GM12878 (cell line): ENCODE measurements around the gene NODAL. TPM values are rescaled to one million over a fixed set of nuclear protein-coding genes. Genes with fewer than 3 reads are reported as not detected.

Source experiments
- ATAC-seq: fragments of 200-7000 bp; cut with Tn5 transposase; 3 replicates; pipeline ENCODE4 v1.9.1; 2020; ENCODE audit warnings: mild to moderate bottlenecking, moderate library complexity
- BruUV-seq: library from RNA; stranded (reverse); fragments of 400-500 nt; replicated peaks from 2 replicates; lab custom pipeline; 2021; lab: Mats Ljungman, UMichigan
- CTCF ChIA-PET: fragments of 300-600 bp; sonication (Branson Sonifier 250); formaldehyde crosslinking; extraction: SDS; loops from one replicate; lab custom pipeline; 2021; ENCODE audit warnings: inconsistent platforms; lab: Yijun Ruan, JAX
- POLR2A ChIA-PET: fragments of 350-600 bp; formaldehyde crosslinking; extraction: SDS; loops from one replicate; lab custom pipeline; 2021; ENCODE audit warnings: inconsistent platforms; lab: Charles Lee
- RAD21 ChIA-PET: fragments of 300-600 bp; sonication (Branson Sonifier 250); formaldehyde crosslinking; loops from one replicate; lab custom pipeline; 2023; ENCODE audit warnings: antibody characterized with exemption; ENCODE audit not compliant: unreplicated experiment; lab: Charles Lee
- SMC1A ChIA-PET: fragments of 300-600 bp; sonication (Branson Sonifier 250); formaldehyde crosslinking; loops from one replicate; lab custom pipeline; 2023; ENCODE audit not compliant: unreplicated experiment, uncharacterized antibody; lab: Charles Lee
- DNase-seq: peaks from one replicate; pipeline ENCODE4 v3.0.0-alpha.2; 2011; ENCODE audit warnings: low read depth, low spot score
- FAIRE-seq: peaks from 3 replicates; lab custom pipeline; 2011; peaks lifted over from hg19 to GRCh38; lab: Jason Lieb, UNC
- H2AFZ ChIP-seq: 2 replicates; pipeline ENCODE4 v1.6.0; 2011; ENCODE audit warnings: low read depth, low read length, control low read depth; ENCODE audit not compliant: control insufficient read depth
- H3K27ac ChIP-seq: 2 replicates; pipeline ENCODE4 v1.5.1; 2011; ENCODE audit warnings: control low read depth; ENCODE audit not compliant: control insufficient read depth, insufficient read depth
- H3K27me3 ChIP-seq, 2 experiments: replicated peaks in 1 of 2; 2 replicates each; pipeline versions ENCODE4 v1.6.0 to v1.6.1; 2011; ENCODE audit warnings: low read length in 1 of 2; ENCODE audit not compliant: control insufficient read depth in 2 of 2, insufficient read depth in 2 of 2
- H3K36me3 ChIP-seq, 2 experiments: 2 replicates each; pipeline ENCODE4 v1.5.1; 2011; ENCODE audit warnings: low read length in 1 of 2; ENCODE audit not compliant: control insufficient read depth in 2 of 2, insufficient read depth in 2 of 2
- H3K4me1 ChIP-seq: 2 replicates; pipeline ENCODE4 v1.6.1; 2011; ENCODE audit warnings: mild to moderate bottlenecking, low read length, moderate library complexity, mixed read lengths; ENCODE audit not compliant: control insufficient read depth, insufficient read depth
- H3K4me2 ChIP-seq: 2 replicates; pipeline ENCODE4 v1.6.0; 2011; ENCODE audit warnings: control low read depth; ENCODE audit not compliant: control insufficient read depth, insufficient read depth
- H3K4me3 ChIP-seq: fragments of 200-600 bp; sonication (generic); 2 replicates; pipeline ENCODE4 v1.5.1; 2016
- H3K79me2 ChIP-seq: 2 replicates; pipeline ENCODE4 v1.6.0; 2011; ENCODE audit warnings: low read length; ENCODE audit not compliant: control insufficient read depth, insufficient read depth
- H3K9ac ChIP-seq: 2 replicates; pipeline ENCODE4 v1.8.0; 2011; ENCODE audit warnings: low read length, control low read depth, mixed read lengths; ENCODE audit not compliant: control insufficient read depth, insufficient read depth
- H3K9me3 ChIP-seq: replicated peaks from 3 replicates; pipeline ENCODE4 v1.5.1; 2011; ENCODE audit warnings: mild to moderate bottlenecking, low read length; ENCODE audit not compliant: control insufficient read depth, insufficient read depth
- H4K20me1 ChIP-seq: 2 replicates; pipeline ENCODE4 v1.6.0; 2011; ENCODE audit not compliant: control insufficient read depth, insufficient read depth
- KDM1A ChIP-seq: fragments of 200-600 bp; sonication (generic); IDR thresholded peaks from 2 replicates; pipeline ENCODE4 v1.6.1; 2016; ENCODE audit warnings: borderline replicate concordance
- NR2F1 ChIP-seq: fragments of 450-650 bp; conservative IDR thresholded peaks from 2 replicates; pipeline ENCODE4 v1.6.1; 2017; ENCODE audit warnings: mild to moderate bottlenecking
- NRF1 ChIP-seq: conservative IDR thresholded peaks from 2 replicates; pipeline ENCODE4 v1.6.1; 2011; ENCODE audit warnings: mild to moderate bottlenecking, low read depth, low read length, improper control_type of control experiment
- RUNX3 ChIP-seq: IDR thresholded peaks from 2 replicates; pipeline ENCODE4 v1.6.1; 2012; ENCODE audit warnings: low read length, inconsistent platforms
- SREBF1 ChIP-seq: IDR thresholded peaks from 2 replicates; pipeline ENCODE4 v1.6.1; 2012; ENCODE audit warnings: mild to moderate bottlenecking, low read length
- ZNF24 ChIP-seq: fragments of 450-650 bp; IDR thresholded peaks from 2 replicates; pipeline ENCODE4 v1.6.1; 2017; ENCODE audit warnings: antibody characterized with exemption, mild to moderate bottlenecking
- WGBS: methylation state at CpG from one replicate; pipeline ENCODE4 v1.1.6; 2016; ENCODE audit warnings: low lambda C conversion rate; ENCODE audit not compliant: insufficient replicate concordance, insufficient coverage; ENCODE audit errors: missing lambda C conversion rate; 5-methylcytosine and 5-hydroxymethylcytosine counted together
- in situ Hi-C: fragments of 300-500 bp; cut with MboI; formaldehyde crosslinking; loops from 9 replicates; pipeline ENCODE4 v1.14.3; 2018; ENCODE audit warnings: mixed read lengths
- intact Hi-C: fragments of 100-400 bp; cut with micrococcal nuclease; formaldehyde crosslinking; loops from one replicate; pipeline ENCODE4 v1.14.2; 2022; ENCODE audit not compliant: unreplicated experiment
- polyA plus RNA-seq, 11 experiments: library from polyadenylated mRNA; depleted of rRNA in 4 of 11; unstranded in 6 of 11; stranded (reverse) in 5 of 11; fragments of >200 nt; fragmentation: Nextera tagmentation in 4 of 11; fragmentation: Illumina TruSeq in 1 of 11; extraction: Ambion mirVana in 4 of 11; extraction: Trizol in 1 of 11; gene quantifications; 1 replicate in 1 of 11; 2 replicates in 10 of 11; pipeline versions ENCODE4 v1.2.1 to v1.2.3, GENCODE V29; 2011 to 2016; ENCODE audit warnings: inconsistent platforms in 2 of 11, missing spikeins in 2 of 11, low read depth in 1 of 11
- total RNA-seq, 4 experiments: library from RNA; depleted of rRNA in 3 of 4; stranded (reverse); fragments of >200 nt in 3 of 4; fragmentation: Illumina TruSeq in 1 of 4; extraction: Trizol in 1 of 4; gene quantifications; 2 replicates each; pipeline versions ENCODE4 v1.2.1 to v1.2.3, GENCODE V29; 2013 to 2021

The NODAL gene
- total and polyA plus RNA-seq, 10 of the 15 experiments (the other 5 are each of a cell fraction or from before 2014, with no cell fraction given), result not detected

- Histone ChIP-seq H4K20me1 (no peaks in the 10 kb centered on the region), H3K79me2 (no peaks in the 10 kb centered on the region), H3K27me3 (peaks cover 3% of the 10 kb centered on the region in 2 experiments; a peak in 3 of 4 replicates)
- POLR2A ChIA-PET, result interaction anchor here (0.7 kb wide), 1 partner anchor 1032 kb away, joined by 7 read pairs; no protein-coding TSS in a partner anchor
- CTCF ChIA-PET, result interaction anchor here (0.9 kb wide), 1 partner anchor 214 kb away, joined by 3 read pairs; no protein-coding TSS in a partner anchor
- intact Hi-C loops, result no loop called here
- SMC1A ChIA-PET, result no interaction called here
- 79% methylated on average over 19 of the region's 19 CpGs for WGBS
- RAD21 ChIA-PET, result no interaction called here
- no TSS peak for BruUV-seq
- TF ChIP-seq RUNX3, result no peak
- no peak for TF ChIP-seq NR2F1
- no peak for TF ChIP-seq KDM1A
- no peak for TF ChIP-seq SREBF1
- no peak for TF ChIP-seq NRF1
- TF ChIP-seq ZNF24, result no peak
- TF ChIP-seq, all 136 proteins: peak for 0
- in situ Hi-C loops, result no loop called here
- ATAC-seq, result no peak
- Histone ChIP-seq H3K4me2 (no peak overlapping the region), H3K4me3 (no peak overlapping the region), H3K36me3 (no peaks in the 10 kb centered on the region; a peak in 1 of 4 replicates), H3K9me3 (no peaks in the 10 kb centered on the region), H3K4me1 (no peaks in the 10 kb centered on the region), H3K9ac (no peak overlapping the region), H2AFZ (no peak overlapping the region), H3K27ac (no peak overlapping the region)
- FAIRE-seq, result no peak
- no peak for DNase-seq
Measured at GRCh38 chr10:70435241-70436085, 6.0 kb downstream of the NODAL start.
